Stimulated activated memory B cell treated with anti-CD40 and anti-IgM and Interleukin-4, amounts not matched to agents 10 μg/mL and 1 μg/mL and 100 μg/mL, for 72 hours (primary cell): ENCODE measurements around the gene SFI1.
"Not testable (repeated sequence)": the region's sequence is repeated elsewhere in the genome, so short reads cannot be mapped to it uniquely, and the experiment has no call there.

ENCODE experiments used
- ATAC-seq: fragments of 150-1000 bp; cut with Tn5 transposase; 2 replicates; pipeline ENCODE4 v1.10.0; 2021
- H3K27ac Mint-ChIP-seq: one replicate; pipeline ENCODE4 v1.8.0; 2022; ENCODE audit warnings: mild to moderate bottlenecking, mixed read lengths
- H3K27me3 Mint-ChIP-seq: one replicate; pipeline ENCODE4 v1.8.0; 2022; ENCODE audit warnings: mixed read lengths
- H3K36me3 Mint-ChIP-seq: one replicate; pipeline ENCODE4 v1.8.0; 2022; ENCODE audit warnings: mixed read lengths
- H3K4me1 Mint-ChIP-seq: one replicate; pipeline ENCODE4 v1.8.0; 2022; ENCODE audit warnings: mixed read lengths
- H3K4me3 Mint-ChIP-seq: one replicate; pipeline ENCODE4 v1.8.0; 2022; ENCODE audit warnings: mild to moderate bottlenecking, moderate library complexity, mixed read lengths
- H3K9me3 Mint-ChIP-seq: one replicate; pipeline ENCODE4 v1.8.0; 2022; ENCODE audit warnings: mixed read lengths

Gene SFI1

GRCh38 chr22:31496007-31496734 is at the start of gene SFI1:
TSS of gene SFI1 (plus strand) at chr22:31496536. CDS start at chr22:31508285, 11,749 bp downstream.
- Mint-ChIP-seq H3K9me3 (no peaks in the 10 kb centered on the region), H3K27me3 (no peaks in the 10 kb centered on the region), H3K4me3 (peak within 1 kb of the TSS; percentile 95), H3K36me3 (no peaks in the 10 kb centered on the region), H3K27ac (peak within 1 kb of the TSS; percentile 100), H3K4me1 (peaks cover 39% of the 10 kb centered on the region)
- ATAC-seq = peak; percentile 95

- Mint-ChIP-seq H3K36me3 (peaks cover 41% of the 10 kb centered on the region), H3K27me3 (no peaks in the 10 kb centered on the region), H3K4me3 (no peak overlapping the region), H3K9me3 (no peaks in the 10 kb centered on the region), H3K4me1 (peaks cover 11% of the 10 kb centered on the region), H3K27ac (no peak overlapping the region)
- ATAC-seq = no peak
These were observed 49.6 kb upstream of the SFI1 start for GRCh38 chr22:31446767-31447166.

GRCh38 chr22:31447337-31447736 is 49.0 kb upstream of the SFI1 start:
- Mint-ChIP-seq H3K4me3 (no peak overlapping the region), H3K27me3 (no peaks in the 10 kb centered on the region), H3K4me1 (peaks cover 11% of the 10 kb centered on the region), H3K36me3 (peaks cover 38% of the 10 kb centered on the region), H3K27ac (no peak overlapping the region), H3K9me3 (no peaks in the 10 kb centered on the region)
- ATAC-seq = no peak

- H3K27ac Mint-ChIP-seq = no peak overlapping the region
- H3K4me3 Mint-ChIP-seq = no peak overlapping the region
- ATAC-seq = no peak
- H3K9me3 Mint-ChIP-seq = no peaks in the 10 kb centered on the region
- H3K27me3 Mint-ChIP-seq = no peaks in the 10 kb centered on the region
- peaks cover 11% of the 10 kb centered on the region for H3K4me1 Mint-ChIP-seq
- H3K36me3 Mint-ChIP-seq = peaks cover 27% of the 10 kb centered on the region
These were observed 48.0 kb upstream of the SFI1 start for GRCh38 chr22:31448382-31448781.

- Mint-ChIP-seq H3K4me3 (no peak overlapping the region), H3K4me1 (peaks cover 11% of the 10 kb centered on the region), H3K9me3 (no peaks in the 10 kb centered on the region), H3K27me3 (no peaks in the 10 kb centered on the region), H3K27ac (no peak overlapping the region), H3K36me3 (peaks cover 22% of the 10 kb centered on the region)
- no peak for ATAC-seq
These were observed 46.8 kb upstream of the SFI1 start for GRCh38 chr22:31449506-31449905.

- no peaks in the 10 kb centered on the region for H3K9me3 Mint-ChIP-seq
- peaks cover 11% of the 10 kb centered on the region for H3K4me1 Mint-ChIP-seq
- ATAC-seq = no peak
- peaks cover 28% of the 10 kb centered on the region for H3K36me3 Mint-ChIP-seq
- no peak overlapping the region for H3K27ac Mint-ChIP-seq
- H3K27me3 Mint-ChIP-seq = no peaks in the 10 kb centered on the region
- H3K4me3 Mint-ChIP-seq = no peak overlapping the region
These were observed 44.4 kb upstream of the SFI1 start for GRCh38 chr22:31451709-31452571.

GRCh38 chr22:31461699-31462098 is 34.6 kb upstream of the SFI1 start:
- H3K4me3 Mint-ChIP-seq = no peak overlapping the region
- no peak overlapping the region for H3K27ac Mint-ChIP-seq
- no peak for ATAC-seq
- H3K27me3 Mint-ChIP-seq = no peaks in the 10 kb centered on the region
- H3K36me3 Mint-ChIP-seq = peaks cover 58% of the 10 kb centered on the region
- no peaks in the 10 kb centered on the region for H3K9me3 Mint-ChIP-seq
- H3K4me1 Mint-ChIP-seq = no peaks in the 10 kb centered on the region

- H3K27ac Mint-ChIP-seq = no peak overlapping the region
These were observed 31.0 kb upstream of the SFI1 start for GRCh38 chr22:31465307-31465706.

GRCh38 chr22:31474743-31475142 is 21.6 kb upstream of the SFI1 start:
- no peak for ATAC-seq
- no peaks in the 10 kb centered on the region for H3K9me3 Mint-ChIP-seq
- no peak overlapping the region for H3K4me3 Mint-ChIP-seq
- no peak overlapping the region for H3K27ac Mint-ChIP-seq
- H3K27me3 Mint-ChIP-seq = no peaks in the 10 kb centered on the region
- peaks cover 40% of the 10 kb centered on the region for H3K36me3 Mint-ChIP-seq
- H3K4me1 Mint-ChIP-seq = peaks cover 37% of the 10 kb centered on the region

More at GRCh38 chr22:31465307-31465706, 31.0 kb upstream of the SFI1 start:
- H3K36me3 Mint-ChIP-seq = peaks cover 63% of the 10 kb centered on the region
- H3K9me3 Mint-ChIP-seq = no peaks in the 10 kb centered on the region
- ATAC-seq = no peak
- H3K4me1 Mint-ChIP-seq = no peaks in the 10 kb centered on the region
- H3K27me3 Mint-ChIP-seq = no peaks in the 10 kb centered on the region
- H3K4me3 Mint-ChIP-seq = no peak overlapping the region

GRCh38 chr22:31475800-31476199 is 20.5 kb upstream of the SFI1 start:
- Mint-ChIP-seq H3K9me3 (no peaks in the 10 kb centered on the region), H3K36me3 (peaks cover 48% of the 10 kb centered on the region), H3K4me1 (peaks cover 37% of the 10 kb centered on the region), H3K27me3 (no peaks in the 10 kb centered on the region), H3K4me3 (no peak overlapping the region), H3K27ac (no peak overlapping the region)
- no peak for ATAC-seq

GRCh38 chr22:31477329-31477728 is 19.0 kb upstream of the SFI1 start:
- peak; percentile 85 for ATAC-seq
- Mint-ChIP-seq H3K27ac (peak overlapping the region; percentile 67), H3K27me3 (no peaks in the 10 kb centered on the region), H3K4me1 (peaks cover 37% of the 10 kb centered on the region), H3K9me3 (no peaks in the 10 kb centered on the region), H3K36me3 (peaks cover 52% of the 10 kb centered on the region), H3K4me3 (no peak overlapping the region)

GRCh38 chr22:31481129-31481528 is 15.2 kb upstream of the SFI1 start:
- no peak overlapping the region for H3K4me3 Mint-ChIP-seq
- ATAC-seq = no peak
- H3K9me3 Mint-ChIP-seq = no peaks in the 10 kb centered on the region
- peaks cover 51% of the 10 kb centered on the region for H3K36me3 Mint-ChIP-seq
- no peaks in the 10 kb centered on the region for H3K27me3 Mint-ChIP-seq
- peaks cover 38% of the 10 kb centered on the region for H3K4me1 Mint-ChIP-seq
- no peak overlapping the region for H3K27ac Mint-ChIP-seq

- peaks cover 28% of the 10 kb centered on the region for H3K4me1 Mint-ChIP-seq
- ATAC-seq, H3K9me3 Mint-ChIP-seq, H3K4me3 Mint-ChIP-seq, H3K27ac Mint-ChIP-seq, H3K27me3 Mint-ChIP-seq: not testable (repeated sequence)
- H3K36me3 Mint-ChIP-seq = peaks cover 50% of the 10 kb centered on the region
These were observed 13.9 kb upstream of the SFI1 start for GRCh38 chr22:31482470-31482869.

GRCh38 chr22:31486369-31486768 is 10.0 kb upstream of the SFI1 start:
- Mint-ChIP-seq H3K4me1 (peaks cover 29% of the 10 kb centered on the region), H3K36me3 (peaks cover 22% of the 10 kb centered on the region)
- not testable (repeated sequence) for H3K27me3 Mint-ChIP-seq, H3K4me3 Mint-ChIP-seq, H3K9me3 Mint-ChIP-seq, ATAC-seq, H3K27ac Mint-ChIP-seq

- no peaks in the 10 kb centered on the region for H3K27me3 Mint-ChIP-seq
- no peaks in the 10 kb centered on the region for H3K9me3 Mint-ChIP-seq
- peaks cover 16% of the 10 kb centered on the region for H3K36me3 Mint-ChIP-seq
- H3K4me1 Mint-ChIP-seq = peaks cover 30% of the 10 kb centered on the region
- no peak overlapping the region for H3K27ac Mint-ChIP-seq
- ATAC-seq = no peak
- H3K4me3 Mint-ChIP-seq = no peak overlapping the region
These were observed 9.4 kb upstream of the SFI1 start for GRCh38 chr22:31486951-31487350.
